GM18867 (cell line): Measurements from ENCODE around the gene SPG7.
"Not testable (repeated sequence)": the region's sequence is repeated elsewhere in the genome, so short reads cannot be mapped to it uniquely, and the experiment has no call there.

Source experiments
- ATAC-seq: cut with Tn5 transposase; IDR thresholded peaks from one replicate; pipeline ENCODE4 v1.9.1; 2021; ENCODE audit warnings: mild to moderate bottlenecking, moderate library complexity; ENCODE audit not compliant: unreplicated experiment

SPG7 gene

DNA sequence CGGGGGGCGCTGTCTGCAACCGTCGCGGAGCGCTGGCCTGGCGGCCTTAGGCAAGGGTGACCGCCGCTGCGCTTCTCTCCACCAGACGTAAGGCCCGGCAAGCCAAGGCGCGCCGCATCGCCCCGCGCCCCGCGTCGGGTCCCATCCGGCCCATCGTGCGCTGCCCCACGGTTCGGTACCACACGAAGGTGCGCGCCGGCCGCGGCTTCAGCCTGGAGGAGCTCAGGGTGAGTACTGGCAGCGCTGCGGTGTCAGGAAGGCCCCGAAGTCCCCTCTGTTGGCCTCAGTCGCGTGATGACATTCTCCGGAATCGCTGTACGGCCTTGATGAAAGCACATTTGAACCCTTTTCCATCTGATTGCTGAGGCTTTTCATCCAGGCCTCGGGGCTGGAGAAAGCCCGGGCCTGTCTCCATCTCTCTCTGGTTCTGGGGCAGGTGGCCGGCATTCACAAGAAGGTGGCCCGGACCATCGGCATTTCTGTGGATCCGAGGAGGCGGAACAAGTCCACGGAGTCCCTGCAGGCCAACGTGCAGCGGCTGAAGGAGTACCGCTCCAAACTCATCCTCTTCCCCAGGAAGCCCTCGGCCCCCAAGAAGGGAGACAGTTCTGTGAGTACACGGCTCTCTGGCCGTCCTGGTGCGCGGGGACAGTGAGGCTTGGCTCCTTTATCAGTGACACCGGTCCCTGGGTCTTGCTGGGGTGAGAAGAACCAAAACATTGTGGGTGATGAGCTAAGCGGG lies 53.1 kb downstream of the SPG7 start:
- ATAC-seq = no peak

GRCh38 chr16:89561884-89562599 lies 53.8 kb downstream of the SPG7 start:
- ATAC-seq = no peak

DNA sequence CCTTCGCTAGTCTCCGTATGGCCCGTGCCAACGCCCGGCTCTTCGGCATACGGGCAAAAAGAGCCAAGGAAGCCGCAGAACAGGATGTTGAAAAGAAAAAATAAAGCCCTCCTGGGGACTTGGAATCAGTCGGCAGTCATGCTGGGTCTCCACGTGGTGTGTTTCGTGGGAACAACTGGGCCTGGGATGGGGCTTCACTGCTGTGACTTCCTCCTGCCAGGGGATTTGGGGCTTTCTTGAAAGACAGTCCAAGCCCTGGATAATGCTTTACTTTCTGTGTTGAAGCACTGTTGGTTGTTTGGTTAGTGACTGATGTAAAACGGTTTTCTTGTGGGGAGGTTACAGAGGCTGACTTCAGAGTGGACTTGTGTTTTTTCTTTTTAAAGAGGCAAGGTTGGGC lies 54.7 kb downstream of the SPG7 start:
- ATAC-seq = no peak

DNA sequence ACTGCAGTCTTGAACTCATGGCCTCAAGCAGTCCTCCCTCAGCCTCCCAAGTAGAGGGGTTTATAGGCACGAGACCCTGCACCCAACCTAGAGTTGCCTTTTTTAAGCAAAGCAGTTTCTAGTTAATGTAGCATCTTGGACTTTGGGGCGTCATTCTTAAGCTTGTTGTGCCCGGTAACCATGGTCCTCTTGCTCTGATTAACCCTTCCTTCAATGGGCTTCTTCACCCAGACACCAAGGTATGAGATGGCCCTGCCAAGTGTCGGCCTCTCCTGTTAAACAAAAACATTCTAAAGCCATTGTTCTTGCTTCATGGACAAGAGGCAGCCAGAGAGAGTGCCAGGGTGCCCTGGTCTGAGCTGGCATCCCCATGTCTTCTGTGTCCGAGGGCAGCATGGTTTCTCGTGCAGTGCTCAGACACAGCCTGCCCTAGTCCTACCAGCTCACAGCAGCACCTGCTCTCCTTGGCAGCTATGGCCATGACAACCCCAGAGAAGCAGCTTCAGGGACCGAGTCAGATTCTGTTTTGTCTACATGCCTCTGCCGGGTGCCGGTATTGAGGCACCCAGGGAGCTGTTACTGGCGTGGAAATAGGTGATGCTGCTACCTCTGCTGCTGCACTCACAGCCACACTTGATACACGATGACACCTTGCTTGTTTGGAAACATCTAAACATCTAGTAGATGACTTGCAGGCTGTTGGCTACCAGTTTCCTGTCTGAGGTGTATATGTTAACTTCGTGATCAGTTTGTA lies 55.6 kb downstream of the SPG7 start:
- no peak for ATAC-seq

DNA sequence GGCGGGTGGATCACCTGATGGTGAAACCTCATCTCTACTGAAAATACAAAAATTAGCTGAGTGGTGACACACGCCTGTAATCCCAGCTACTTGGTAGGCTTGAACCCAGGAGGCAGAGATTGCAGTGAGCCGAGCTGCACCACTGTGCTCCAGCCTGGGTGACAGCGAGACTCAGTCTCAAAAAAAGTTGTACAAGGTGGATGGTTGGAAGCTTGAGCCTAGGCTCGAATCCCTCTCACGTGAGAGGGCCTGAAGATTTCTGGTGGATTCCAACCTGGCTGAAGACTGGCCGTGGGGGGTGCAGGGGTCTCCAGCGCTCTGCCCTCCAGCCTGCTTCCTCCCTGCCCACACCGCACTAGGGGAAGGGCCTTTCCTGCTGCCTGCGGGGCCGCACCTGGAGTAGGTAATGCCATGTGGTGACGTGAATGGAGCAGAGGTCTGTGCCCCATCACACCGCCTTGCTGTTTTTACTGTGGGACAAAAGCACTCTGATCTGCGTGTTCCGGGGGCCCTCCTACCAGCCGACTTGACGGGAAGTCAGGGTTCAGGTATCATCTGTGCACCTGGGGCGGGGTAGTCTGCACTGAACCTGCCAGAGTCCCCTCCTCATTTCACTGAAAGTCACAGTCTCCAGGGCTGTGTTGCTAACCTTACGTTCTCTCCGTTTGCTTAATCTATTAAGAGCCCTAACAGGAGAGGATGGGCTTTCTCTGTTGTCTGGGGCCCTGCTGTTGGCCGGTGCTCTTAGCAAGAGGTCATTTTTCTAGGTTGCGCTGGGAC lies 56.5 kb downstream of the SPG7 start:
- no peak for ATAC-seq

DNA sequence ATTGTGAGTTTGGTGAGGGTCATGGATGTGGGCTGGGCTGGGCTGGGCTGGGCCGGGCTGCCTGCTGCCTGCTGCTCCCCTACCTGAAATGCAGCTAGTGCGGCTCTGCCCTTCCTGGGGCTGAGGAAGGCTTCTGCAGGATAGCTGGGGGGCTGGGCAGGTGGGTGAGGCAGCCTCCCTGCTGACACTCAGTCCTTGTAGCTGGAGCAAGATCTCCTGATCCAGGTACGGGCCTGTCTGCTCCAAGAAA lies 57.0 kb downstream of the SPG7 start:
- ATAC-seq = no peak

DNA sequence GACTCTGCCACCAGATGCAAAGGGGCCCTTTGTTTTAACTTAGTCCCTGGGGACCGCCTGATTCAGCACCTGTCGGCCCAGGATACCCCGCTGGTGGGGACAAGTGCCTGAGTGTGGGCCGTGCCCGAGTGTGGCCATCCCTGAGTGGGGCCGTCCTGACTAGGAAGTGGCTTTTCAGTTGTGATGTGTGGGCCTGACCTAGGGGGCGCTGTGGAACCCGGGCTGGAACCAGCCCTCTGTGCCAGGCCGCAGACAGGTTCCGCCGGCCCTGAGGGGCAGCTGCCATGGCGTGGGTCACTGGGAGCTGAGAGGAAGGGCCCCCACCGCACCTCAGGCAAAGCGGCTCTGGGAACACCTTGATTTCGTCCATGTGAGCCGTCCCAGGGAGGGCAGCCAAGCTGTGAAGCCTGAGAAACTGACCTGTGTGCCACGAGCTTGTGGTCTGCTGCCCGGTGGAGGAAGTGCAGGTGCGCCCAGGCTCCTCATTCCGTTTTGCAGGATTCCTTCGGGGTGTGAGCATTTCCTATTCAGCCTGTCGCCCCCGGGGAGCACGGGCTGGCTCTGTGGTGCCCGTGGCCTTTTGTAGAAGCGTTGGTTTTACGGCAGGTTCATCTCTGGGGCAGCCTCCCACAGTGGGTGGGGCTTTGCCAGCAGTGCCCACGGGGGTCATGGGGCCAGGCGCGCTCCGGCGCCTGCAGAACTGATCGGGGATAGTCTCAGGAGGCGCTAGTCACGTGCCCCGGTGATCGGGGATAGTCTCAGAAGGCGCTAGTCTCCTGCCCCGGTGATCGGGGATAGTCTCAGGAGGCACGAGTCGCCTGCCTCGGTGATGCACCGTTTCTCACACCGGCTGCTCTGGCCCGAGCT lies 57.5 kb downstream of the SPG7 start:
- no peak for ATAC-seq

DNA sequence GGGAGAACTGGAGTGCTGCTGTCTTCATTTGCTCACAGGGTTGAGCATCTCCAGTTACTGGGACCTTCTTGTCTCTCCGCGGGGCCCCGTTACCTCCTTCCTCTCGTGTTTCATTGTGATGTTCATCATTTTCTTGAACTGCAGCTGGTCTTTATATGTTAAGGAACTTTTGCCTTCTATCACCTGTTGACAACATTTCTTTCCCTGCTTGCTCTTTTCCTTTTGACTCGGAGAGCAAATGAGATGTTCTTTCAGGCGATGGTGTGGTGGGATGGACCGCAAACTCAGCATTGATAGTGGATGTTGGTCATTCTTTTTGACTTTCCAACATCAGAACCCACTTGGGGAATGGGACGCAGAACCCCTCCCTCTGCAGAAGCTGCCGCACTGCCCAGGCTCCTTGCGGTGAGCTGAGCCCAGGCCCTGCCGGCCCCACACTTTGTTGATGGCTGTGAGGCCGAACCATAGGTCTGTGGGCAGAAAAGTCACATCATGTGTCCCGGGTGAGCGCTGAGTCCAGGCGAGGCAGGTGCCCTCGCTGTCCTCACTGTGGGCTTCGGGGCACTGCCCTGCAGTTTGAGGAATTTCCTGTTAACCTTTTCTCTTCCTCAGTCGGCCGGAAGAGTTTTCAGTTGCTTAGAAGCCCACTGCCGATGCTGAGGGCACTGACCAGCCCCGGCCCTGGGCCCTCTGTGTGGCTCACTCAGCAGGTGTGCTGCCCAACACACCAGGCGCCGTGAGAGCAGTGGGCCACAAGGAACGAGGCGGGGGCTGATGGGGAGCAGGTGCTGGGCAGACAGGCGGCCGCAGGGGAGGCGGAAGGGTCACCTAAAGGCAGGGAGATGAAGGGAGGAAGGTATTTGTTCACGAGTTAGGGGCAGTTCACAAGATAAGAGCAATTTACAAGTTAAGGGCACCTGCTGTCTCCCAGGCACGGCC lies 59.7 kb downstream of the SPG7 start:
- no peak for ATAC-seq

GRCh38 chr16:89569506-89570341 lies 61.5 kb downstream of the SPG7 start:
- no peak for ATAC-seq

DNA sequence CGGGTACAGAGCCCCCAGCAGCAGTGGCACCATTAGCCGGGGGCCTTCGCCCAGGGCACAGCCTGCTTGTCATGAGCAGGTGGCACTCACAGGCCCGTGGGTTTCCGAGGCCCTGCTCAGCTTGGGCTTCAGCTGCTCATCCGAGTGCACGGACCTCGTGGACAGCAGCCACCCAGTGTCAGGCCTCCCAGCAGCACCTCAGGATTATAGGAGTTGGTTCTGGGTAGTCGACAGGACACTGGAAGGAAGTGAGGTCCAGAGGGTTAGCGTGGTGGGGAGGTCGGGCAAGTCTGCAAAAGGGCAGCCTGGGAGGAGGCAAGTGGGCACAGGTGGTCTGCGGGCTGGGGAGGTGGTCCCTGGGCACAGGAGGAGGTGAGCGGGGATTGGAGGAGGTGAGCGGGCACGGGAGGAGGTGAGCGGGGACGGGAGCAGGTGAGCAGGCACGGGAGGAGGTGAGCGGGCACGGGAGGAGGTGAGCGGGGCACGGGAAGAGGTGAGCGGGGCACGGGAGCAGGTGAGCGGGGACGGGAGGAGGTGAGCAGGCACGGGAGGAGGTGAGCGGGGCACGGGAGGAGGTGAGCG lies 62.2 kb downstream of the SPG7 start:
- ATAC-seq = no peak

DNA sequence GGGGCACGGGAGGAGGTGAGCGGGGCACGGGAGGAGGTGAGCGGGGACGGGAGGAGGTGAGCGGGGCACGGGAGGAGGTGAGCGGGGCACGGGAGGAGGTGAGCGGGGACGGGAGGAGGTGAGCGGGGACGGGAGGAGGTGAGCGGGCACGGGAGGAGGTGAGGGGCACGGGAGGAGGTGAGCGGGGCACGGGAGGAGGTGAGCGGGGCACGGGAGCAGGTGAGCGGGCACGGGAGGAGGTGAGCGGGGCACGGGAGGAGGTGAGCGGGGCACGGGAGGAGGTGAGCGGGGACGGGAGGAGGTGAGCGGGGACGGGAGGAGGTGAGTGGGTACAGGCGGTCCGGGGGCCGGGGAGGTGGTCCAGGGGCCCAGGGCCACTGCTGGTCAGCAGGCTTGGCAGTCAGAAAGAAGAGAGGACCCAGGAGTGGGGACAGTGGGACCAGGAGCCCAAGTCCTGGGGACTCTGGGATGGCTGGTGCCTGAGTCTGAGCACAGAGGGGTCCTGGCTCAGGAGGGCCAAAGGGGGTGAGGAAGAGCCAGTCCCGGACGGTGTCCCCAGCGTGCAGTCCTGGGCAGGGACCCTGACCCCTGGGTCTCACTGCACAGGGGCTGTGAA lies 62.9 kb downstream of the SPG7 start:
- ATAC-seq = not testable (repeated sequence)

GRCh38 chr16:89571636-89572035 lies 63.4 kb downstream of the SPG7 start:
- no peak for ATAC-seq

- no peak for ATAC-seq
These were observed 63.9 kb downstream of the SPG7 start for GRCh38 chr16:89572073-89572484.

GRCh38 chr16:89572485-89573205 lies 64.4 kb downstream of the SPG7 start:
- no peak for ATAC-seq

DNA sequence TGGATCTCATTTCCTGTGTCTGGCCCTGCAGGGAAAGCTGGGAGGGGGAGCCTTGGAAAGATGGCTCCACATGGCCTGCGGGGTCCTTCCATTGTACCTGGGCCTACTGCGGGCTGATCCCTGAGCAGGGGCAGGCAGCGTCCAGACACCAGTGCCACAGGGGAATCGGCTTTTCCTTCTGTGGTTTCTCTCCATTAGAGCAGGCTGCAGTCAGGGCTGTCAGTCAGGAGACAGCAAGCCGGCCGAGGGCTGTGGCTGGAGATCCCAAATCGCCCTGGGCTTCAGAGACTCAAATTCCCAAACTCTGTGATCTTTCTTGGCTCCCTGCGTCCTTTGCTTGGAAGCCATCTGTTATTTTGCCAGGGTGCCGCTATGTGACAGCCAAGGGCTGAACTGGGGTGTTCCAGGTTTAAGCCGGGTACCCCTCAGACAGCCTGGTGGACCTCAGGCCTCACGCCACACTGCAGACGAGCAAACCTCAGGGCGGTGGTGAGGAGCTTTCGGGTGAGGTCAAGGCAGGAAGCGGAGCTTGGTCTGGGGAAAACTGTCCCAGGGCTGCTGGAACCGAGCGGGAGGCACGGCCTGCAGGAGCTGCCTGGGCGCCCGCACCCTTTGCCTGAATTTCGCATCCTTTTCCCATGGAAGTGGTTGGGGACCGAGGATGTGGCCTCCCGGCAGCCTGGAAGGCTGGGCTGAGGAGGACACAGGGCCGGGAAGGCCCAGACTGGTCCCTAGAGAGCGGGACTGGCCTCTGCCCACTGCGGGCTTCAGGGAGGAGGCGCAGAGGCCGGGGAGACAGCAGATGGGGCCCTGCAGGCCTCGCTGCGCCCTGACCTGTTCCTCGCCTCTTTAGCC lies 65.8 kb downstream of the SPG7 start:
- ATAC-seq = no peak

DNA sequence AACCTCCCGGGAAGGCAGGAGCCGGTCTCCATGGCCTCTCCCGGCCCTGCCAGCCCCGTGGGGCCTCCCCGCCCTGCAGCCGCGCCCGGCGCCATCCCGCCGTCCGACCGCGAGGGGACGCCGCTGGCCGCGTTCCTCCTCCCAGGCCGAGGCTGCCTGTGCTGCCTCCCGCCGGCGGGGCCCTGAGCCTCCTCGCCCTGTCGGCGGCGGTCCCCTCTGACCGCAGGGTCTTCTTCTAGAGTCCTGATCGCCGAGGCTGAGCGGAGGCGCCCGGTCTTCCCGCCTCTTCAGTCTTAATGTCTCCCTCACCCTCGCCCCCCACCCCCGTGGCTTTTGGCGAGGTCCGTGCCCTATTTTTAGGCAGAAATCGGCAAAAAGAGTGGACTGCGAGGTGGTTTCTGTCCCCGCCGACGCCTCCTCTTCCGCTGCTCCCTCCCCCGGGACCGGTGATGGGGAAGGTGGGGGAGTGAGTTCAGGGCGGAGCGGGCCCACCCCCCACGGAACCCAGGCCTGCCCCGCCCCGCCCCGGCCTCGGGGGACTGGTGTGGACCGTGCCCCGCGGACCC lies 66.6 kb downstream of the SPG7 start:
- ATAC-seq = no peak
